HG02973 (cell line): Measurements from ENCODE around the gene PSMG4.

Experiments
- ATAC-seq: cut with Tn5 transposase; IDR thresholded peaks from one replicate; pipeline ENCODE4 v1.9.1; 2021; ENCODE audit warnings: moderate library complexity; ENCODE audit not compliant: unreplicated experiment

Gene PSMG4

DNA sequence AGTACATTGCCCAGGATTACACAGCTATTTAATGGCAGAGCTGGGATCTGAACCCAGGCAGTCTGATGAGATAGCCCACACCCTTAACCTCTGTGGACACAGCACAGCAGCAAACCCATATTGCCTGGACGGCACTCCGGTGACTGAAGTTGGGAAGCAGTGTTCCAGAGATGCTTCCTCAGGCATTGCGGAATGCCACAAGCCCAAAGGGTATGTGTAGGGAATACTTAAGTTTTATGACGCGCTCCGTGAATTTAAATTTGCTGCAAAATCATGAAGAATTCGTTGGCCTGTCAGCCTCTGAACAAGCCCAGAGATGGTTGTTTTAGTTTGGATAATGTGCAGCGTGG lies 46.4 kb downstream of the PSMG4 start:
- no peak for ATAC-seq

DNA sequence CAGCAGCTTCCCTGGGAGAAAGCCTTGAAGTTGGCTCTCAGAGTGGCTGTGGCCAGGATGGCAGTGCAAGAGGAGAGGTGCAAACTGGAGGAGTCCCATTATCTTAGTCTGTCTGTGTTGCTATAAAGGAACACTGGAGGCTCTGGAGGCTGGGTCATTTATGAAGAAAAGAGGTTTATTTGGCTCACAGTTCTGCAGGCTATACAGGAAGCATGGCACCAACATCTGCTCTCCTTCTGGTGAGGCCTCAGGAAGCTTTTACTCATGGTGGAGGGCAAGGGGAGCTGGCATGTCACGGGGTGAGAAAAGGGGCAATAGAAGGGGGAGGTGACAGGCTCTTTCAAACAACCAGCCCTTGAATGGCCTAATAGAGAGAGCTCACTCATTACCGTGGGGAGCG lies 47.1 kb downstream of the PSMG4 start:
- no peak for ATAC-seq

DNA sequence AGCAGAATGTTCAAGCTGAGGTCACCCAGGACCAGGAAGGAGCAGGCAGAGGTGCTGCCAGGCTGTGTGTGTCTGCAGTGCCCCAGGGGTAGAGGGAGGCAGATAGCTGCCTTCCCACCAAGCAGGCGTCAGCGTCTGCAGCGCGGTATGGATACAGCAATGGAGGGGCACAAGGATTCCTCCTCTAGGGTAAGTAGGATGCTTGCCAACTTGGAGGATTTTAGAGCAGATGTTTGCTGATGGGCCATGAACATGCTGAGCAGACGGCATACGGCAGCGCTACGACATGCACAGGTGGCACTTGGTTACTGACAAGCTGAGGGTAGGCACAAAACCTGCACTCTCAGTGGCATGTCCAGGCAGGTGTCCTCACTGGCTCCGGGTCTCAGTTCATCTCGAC lies 48.1 kb downstream of the PSMG4 start:
- no peak for ATAC-seq

DNA sequence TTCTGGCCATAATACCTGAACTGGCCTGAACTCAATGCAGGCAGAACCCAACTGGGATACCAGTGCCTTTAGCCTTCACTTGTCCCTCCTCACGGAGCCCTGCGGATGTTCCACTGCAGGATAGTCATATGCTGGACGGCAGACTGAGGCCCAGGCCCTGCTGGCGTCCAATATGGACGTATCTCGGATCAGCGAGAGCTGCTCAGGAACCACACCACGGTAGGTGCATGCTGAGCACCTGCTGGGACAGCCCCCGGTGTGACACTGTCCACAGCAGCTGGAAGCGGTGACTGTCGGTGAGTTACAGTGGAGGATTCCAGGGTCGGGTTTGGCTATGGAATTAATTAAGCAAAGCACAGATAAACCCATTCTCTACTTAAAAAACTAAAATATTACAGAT lies 48.7 kb downstream of the PSMG4 start:
- ATAC-seq = no peak

GRCh38 chr6:3308106-3308505 lies 49.4 kb downstream of the PSMG4 start:
- ATAC-seq = no peak

DNA sequence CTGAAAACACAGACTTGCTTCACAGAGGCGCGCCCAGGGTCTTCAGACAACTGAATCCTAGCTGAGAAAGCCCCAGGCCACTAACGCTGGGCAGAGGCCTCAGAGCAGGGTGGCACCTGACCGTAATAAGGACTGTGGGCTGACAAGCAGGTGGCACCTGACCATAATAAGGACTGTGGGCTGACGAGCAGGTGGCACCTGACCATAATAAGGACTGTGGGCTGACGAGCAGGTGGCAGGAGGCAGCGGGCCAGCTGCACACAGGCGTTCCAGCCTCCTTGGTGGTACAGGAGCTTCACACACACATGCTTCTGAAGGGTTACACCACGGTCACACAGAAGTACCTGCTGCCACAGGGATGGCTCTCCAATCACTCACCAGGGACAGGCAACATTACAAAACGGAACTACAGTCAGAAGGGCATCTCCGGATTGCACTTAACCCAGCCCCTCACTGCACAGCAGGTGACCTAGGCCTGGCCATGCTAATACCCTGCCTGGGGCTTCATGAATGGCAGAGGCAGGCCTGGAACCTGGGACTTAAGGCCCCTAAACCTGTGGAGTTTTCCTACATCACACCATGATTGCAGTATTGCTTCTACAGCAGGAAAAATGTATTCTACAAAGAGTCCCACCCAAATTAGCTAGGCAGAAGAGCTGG lies 50.8 kb downstream of the PSMG4 start:
- no peak for ATAC-seq

- no peak for ATAC-seq
Measured at GRCh38 chr6:3310051-3310448, 51.3 kb downstream of the PSMG4 start.

DNA sequence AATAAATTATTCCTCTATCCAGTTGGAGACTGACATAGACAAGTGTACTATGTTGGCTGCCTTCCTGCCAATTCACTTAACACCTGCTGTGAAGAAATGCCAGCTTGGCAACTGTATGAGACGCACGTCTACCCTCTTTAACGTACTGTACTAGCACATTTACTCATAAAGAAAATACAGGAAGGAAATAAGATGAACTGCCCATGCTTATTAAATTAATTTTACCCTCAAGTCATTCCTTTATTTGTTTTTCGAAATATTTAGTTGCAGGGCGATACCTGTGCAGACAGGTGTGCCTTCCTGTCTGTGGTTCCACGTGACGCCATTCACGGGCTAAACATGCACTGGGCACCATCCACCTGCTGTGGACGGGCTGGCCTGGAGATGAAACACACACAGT lies 52.0 kb downstream of the PSMG4 start:
- ATAC-seq = no peak

GRCh38 chr6:3311826-3312225 lies 53.1 kb downstream of the PSMG4 start:
- no peak for ATAC-seq

DNA sequence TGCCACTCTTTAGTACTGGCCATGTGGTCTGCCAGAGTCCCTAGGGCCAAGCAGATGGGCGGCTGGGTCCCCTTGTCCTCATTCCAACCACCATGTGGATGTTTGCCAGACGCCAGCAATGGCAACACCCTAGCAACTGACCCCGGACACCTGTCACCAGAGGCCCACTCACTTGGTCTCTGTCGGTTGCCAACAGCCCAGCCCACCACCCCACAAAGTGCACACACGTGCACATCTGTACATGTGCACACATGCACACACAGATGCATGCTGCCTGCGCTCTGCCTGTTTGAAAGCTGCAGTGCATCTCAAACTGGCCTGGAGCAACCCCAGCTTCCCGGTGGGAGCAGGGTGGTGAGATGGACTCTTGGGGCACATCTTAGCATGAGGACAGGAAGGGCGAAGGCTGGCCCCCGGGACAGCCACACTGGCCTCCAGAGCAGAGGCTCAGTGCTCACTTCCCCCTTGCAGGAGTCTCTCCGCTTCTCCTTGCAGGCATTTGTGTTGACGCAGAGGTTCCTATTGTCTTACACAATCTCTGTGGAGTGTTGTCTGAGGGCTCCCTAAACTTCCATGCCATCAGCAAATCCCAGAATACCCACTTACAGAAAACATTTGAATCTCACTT lies 54.0 kb downstream of the PSMG4 start:
- ATAC-seq = no peak

- no peak for ATAC-seq
Measured at GRCh38 chr6:3314176-3314575, 55.4 kb downstream of the PSMG4 start.

DNA sequence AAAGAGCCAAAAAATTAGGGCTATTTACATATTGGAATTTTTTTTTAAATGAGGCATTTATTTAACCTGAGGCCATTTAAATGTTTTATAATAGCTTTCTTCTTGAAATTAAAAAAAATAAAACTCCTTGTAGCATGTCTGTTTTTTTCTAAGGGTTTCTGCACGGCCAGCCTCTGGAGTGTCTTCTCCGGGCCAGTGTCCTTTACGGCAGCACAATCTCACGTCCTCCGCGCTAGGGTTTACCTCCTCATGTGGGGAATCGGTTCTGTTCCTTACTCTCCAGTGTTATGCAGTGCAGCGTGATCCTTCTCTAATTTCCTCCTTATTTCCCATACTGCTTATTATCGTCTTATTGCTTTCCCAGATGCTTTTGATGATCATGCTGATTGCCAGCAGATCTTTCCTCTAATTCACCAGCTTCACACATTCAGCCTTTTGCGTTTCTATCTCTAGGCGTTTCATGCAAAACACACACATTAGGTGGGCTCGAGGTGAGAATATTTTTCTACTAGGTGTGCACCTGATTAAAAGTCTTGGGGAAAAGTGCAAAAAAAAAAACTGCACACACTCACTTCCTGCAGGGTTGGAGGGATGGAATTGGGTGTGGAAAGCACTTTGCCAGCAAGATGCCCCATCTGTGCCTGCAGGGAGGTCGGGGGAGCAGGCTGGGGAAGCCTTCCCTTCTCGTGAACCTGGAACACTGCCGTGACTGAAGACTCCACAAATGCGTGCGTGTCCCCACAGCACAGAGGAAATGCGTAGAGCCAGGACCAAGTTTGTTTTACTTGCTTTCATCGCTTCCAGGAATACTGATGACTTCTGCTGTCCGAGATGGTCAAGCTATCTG lies 56.1 kb downstream of the PSMG4 start:
- no peak for ATAC-seq

DNA sequence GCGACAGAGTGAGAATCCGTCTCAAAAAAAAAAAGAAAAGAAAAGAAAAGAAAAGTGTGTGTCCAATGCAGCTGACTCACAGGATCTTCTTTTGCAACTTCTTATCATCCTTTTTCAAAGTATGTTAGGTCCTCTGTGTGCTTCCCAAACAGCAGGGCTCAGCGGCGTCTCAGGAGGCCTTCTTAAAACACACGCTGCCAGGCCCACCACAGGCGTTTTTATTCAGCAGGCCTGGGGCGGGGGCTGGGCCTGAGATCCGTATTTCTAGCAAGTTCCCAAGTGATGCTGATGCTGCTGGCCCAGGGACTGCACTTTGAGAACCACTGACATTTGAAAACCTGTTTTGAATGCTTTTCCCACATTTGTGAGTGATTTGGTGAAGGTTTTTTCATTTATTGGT lies 57.1 kb downstream of the PSMG4 start:
- ATAC-seq = no peak

GRCh38 chr6:3316331-3316730 lies 57.6 kb downstream of the PSMG4 start:
- ATAC-seq = no peak

DNA sequence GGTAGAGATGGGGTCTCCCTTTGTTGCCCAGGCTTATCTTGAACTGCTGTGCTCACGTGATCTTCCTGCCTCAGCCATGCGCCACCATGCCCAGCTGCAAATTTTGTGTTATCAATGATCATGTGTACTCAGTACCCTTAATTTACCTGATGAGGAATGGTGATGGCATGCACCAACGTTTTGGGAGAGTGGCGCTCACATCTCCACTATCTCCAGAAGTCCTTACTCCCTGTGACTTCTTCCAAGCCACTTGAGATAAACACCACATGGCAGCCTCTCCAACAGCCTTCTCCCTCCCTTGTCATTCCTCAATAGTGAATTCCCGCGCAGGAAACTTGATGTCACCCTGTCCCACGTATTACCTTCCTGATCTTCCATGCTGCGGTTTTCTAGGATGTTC lies 58.1 kb downstream of the PSMG4 start:
- no peak for ATAC-seq
